DMS53 treated with DMSO at 0.1 percent for 48 hours (cell line): ENCODE measurements around the gene IL4.
"Not testable (repeated sequence)": the region's sequence is repeated elsewhere in the genome, so short reads cannot be mapped to it uniquely, and the experiment has no call there.

Source experiments
- DNase-seq: peaks from one replicate; lab custom pipeline; 2025; ENCODE audit not compliant: unreplicated experiment; lab: John Stamatoyannopoulos, UW

IL4 gene

GRCh38 chr5:132689513-132689912, 15.7 kb downstream of the IL4 start:
- no peak for DNase-seq

GRCh38 chr5:132690156-132690555, 16.4 kb downstream of the IL4 start:
- no peak for DNase-seq

GRCh38 chr5:132691755-132692631, 18.2 kb downstream of the IL4 start:
- DNase-seq: not testable (repeated sequence)

GRCh38 chr5:132692632-132692967, 18.8 kb downstream of the IL4 start:
- no peak for DNase-seq

DNA sequence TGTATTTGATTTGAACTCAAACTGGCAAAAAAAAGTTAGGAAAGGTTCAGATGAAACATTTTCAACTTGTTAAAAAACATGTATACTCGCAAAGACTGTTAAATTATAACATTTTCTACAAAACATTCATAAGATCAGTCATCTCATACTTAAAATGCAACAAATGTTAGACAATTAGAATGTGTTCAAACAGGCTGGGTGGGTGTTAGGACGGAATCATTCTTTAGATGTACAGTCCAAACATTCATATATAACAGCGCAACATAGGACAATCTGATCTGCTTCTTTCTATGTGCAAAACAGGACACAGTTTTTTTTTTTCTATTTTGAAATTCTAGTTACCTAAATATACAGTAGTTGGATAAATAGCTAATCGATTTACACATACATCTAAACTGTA, 22.2 kb downstream of the IL4 start:
- no peak for DNase-seq

DNA sequence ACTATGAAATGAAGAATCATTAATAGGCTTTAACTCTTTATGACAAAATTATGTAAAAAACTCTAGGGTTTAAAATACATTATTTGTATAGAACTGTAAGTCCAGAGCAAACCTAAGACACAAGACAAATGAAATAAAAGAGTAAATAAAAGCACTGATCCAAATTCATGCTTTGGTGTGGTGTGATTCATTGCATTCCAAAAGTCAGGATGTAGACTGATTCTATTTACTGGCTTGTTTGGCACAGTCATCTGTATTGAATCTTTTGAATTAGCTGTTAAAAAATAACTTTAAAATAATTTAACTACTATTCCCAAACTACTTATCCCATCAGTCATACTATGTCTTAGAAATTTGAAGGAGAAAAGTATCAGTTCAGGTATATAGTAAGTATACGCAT, 31.1 kb downstream of the IL4 start:
- DNase-seq: no peak

DNA sequence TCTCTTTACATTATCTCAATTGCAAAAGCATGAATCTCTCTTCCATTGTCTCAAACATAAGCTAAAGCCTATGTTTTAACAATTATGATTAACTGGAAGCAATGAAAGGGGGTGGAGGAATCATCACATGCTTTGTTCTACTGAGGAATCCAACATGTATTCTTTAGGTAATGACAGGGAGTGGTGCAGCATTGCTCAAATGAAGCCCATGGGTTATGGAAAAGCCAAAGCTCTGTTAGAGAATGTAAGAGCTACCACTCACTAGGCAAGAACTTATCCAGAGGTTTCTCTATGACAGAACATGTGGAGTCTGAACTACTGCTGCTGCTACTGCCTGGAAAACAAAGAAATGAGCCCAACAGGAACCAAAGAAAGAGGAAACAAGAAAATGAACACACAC, 34.9 kb downstream of the IL4 start:
- no peak for DNase-seq

DNA sequence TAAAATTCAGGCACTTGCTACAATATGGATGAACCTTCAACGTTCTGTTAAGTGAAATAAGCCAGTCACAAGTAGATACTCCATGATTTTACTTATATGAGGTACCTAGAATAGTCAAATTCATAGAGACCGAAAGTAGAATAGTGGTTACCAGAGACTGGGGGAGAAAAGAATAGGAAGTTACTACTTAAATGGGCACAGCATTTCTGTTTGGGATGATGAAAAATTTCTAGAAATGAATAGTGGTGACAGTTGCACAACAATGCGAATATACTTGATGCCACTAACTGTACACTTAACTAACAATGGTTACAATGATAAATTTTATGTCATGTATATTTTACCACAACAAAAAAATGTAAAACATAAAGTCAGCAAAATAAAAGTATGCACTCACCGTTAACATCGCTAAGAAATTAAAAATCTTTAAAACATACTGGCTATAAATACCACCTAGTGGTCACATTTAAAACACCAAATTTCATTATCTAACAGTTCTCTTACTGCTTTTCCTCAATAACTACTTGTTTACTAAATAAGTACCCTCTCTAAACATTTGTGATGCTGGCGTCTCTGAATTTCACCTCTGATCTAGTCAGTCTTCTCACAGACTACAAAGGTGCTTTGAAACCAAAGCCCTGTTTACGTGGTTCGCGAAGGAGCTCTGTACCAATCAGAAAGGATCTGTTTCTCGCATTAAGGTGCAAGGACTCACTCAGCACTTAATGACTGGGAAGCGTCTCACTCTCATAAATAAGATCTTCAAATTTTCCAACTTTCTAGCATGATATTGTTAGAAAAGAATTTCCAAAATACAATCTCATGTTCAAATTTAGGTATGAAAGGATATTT, 40.9 kb downstream of the IL4 start:
- no peak for DNase-seq

DNA sequence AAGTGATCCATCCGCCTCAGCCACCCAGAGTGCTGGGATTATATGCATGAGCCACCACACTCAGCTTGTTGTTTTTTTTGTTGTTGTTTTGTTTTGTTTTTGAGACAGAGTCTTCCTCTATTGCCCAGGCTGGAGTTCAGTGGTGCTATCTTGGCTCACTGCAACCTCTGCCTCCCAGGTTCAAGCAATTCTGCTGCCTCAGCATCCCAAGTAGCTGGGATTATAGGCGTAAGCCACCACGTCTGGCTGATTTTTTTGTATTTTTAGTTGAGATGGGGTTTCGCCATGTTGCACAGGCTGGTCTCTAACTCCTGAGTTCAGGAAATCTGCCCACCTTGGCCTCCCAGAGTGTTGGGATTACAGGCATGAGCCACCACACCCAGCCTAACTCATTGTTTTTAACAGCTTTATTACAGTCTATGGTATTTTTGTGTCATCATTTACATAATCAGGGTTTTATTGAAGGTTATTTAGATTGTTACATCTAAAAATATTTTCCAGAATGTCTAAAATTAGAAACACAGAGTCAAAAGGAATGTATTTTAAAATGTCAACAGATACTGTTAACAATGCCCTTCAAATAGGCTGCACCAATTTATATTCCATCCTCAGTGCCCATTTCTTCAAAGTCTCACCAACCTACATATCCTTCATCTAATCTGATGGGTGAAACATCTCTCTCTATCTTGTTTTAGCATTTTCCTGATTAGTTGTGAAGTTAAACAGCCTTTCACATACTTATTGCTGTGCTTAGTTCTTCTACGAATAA, 44.9 kb downstream of the IL4 start:
- DNase-seq: no peak

DNA sequence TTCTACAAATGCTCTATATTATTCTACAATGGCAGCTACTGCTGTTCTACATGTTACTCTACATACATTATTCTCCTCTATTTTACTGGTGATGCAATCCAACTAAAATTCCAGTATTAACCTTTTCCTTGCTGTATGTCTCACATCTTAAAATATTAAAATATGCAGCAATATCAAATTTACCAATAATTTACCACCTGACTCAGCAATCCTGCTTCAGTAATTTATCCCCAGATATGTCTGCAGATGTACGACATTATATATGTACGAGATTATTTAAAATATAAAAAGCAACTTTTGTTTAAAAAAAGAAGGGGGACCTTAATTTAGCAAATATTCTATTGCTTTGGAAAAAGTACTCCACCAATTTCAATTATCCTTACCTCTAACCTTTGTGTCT, 52.0 kb downstream of the IL4 start:
- no peak for DNase-seq

- DNase-seq: no peak
These were observed 56.1 kb downstream of the IL4 start for GRCh38 chr5:132729896-132730295.
